ENCODE data around the gene LPAR3.
A peak's percentile ranks its signal among the peaks of the same experiment; 100 is the strongest.

LPAR3 gene

GRCh38 chr1:84855691-84856630 lies 37.0 kb downstream of the LPAR3 start:
- no peak for DNase-seq

GRCh38 chr1:84855168-84855567 lies 37.8 kb downstream of the LPAR3 start:
- no peak for DNase-seq

GRCh38 chr1:84853741-84854721 lies 39.0 kb downstream of the LPAR3 start:
- DNase-seq, result peak; percentile 42 to 47

- DNase-seq, result no peak
Observed at GRCh38 chr1:84851839-84852238, 41.2 kb downstream of the LPAR3 start.

GRCh38 chr1:84849357-84849975 lies 43.5 kb downstream of the LPAR3 start:
- no peak for DNase-seq

GRCh38 chr1:84847253-84848250 lies 45.5 kb downstream of the LPAR3 start:
- peak; percentile 7 to 27 for DNase-seq

GRCh38 chr1:84846387-84846786 lies 46.6 kb downstream of the LPAR3 start:
- no peak for DNase-seq

- DNase-seq, result no peak
Observed at GRCh38 chr1:84845357-84845756, 47.6 kb downstream of the LPAR3 start.

- no peak for DNase-seq
Observed at GRCh38 chr1:84844094-84844493, 48.9 kb downstream of the LPAR3 start.

GRCh38 chr1:84842748-84843231 lies 50.2 kb downstream of the LPAR3 start:
- no peak for DNase-seq

- DNase-seq, result no peak
Observed at GRCh38 chr1:84841971-84842370, 51.0 kb downstream of the LPAR3 start.

- DNase-seq, result no peak
Observed at GRCh38 chr1:84840346-84840745, 52.7 kb downstream of the LPAR3 start.

GRCh38 chr1:84839544-84839943 lies 53.5 kb downstream of the LPAR3 start:
- no peak for DNase-seq

GRCh38 chr1:84836145-84836544 lies 56.9 kb downstream of the LPAR3 start:
- no peak for DNase-seq

GRCh38 chr1:84835169-84835568 lies 57.8 kb downstream of the LPAR3 start:
- DNase-seq, result no peak

GRCh38 chr1:84834419-84835064 lies 58.5 kb downstream of the LPAR3 start:
- no peak for DNase-seq

GRCh38 chr1:84833194-84833593 lies 59.8 kb downstream of the LPAR3 start:
- DNase-seq, result no peak

- no peak for DNase-seq
Observed at GRCh38 chr1:84830136-84830535, 62.9 kb downstream of the LPAR3 start.

- DNase-seq, result no peak
Observed at GRCh38 chr1:84827976-84828375, 65.0 kb downstream of the LPAR3 start.

- no peak for DNase-seq
Observed at GRCh38 chr1:84827555-84827954, 65.5 kb downstream of the LPAR3 start.

- no peak for DNase-seq
Observed at GRCh38 chr1:84825161-84825560, 67.8 kb downstream of the LPAR3 start.

Data from activated CD4-positive, alpha-beta T cell treated with anti-CD3 and anti-CD28 coated beads for 4 hours (primary cell).